Measurements from ENCODE around the gene ACVR1B. TPM values are rescaled to one million over a fixed set of nuclear protein-coding genes. Genes with fewer than 3 reads are reported as not detected.

Gene ACVR1B
- total RNA-seq, 1 donor, result 10.5 TPM

GRCh38 chr12:51917746-51918453, 33.6 kb upstream of the ACVR1B start:
- H2AFZ ChIP-seq (ENCODE audit: low read length), result no peak overlapping the region
- TF ChIP-seq CTCF (IDR thresholded peaks at IDR 0.05; ENCODE audit: extremely low read depth, low read depth, low read length), result no peak
- H3K36me3 ChIP-seq (ENCODE audit: insufficient read depth, low read length), result no peaks in the 10 kb centered on the region
- H3K27me3 ChIP-seq (ENCODE audit: insufficient read depth, low read length), result no peaks in the 10 kb centered on the region
- H3K4me3 ChIP-seq (ENCODE audit: insufficient read depth, low read length), result no peak overlapping the region
- no peak overlapping the region for H3K27ac ChIP-seq (ENCODE audit: low read depth, low read length)
- H3K4me1 ChIP-seq (ENCODE audit: insufficient read depth, low read length), result peaks cover 4% of the 10 kb centered on the region
- no peak for DNase-seq (ENCODE audit: insufficient read length, low spot score, missing footprints)
- no peaks in the 10 kb centered on the region for H3K9me3 ChIP-seq (ENCODE audit: low read depth, low read length)
- no peaks in the 10 kb centered on the region for H3K79me2 ChIP-seq (ENCODE audit: insufficient read depth, low read length)
- H3K4me2 ChIP-seq (ENCODE audit: insufficient read depth, low read length), result no peak overlapping the region
- no peaks in the 10 kb centered on the region for H4K20me1 ChIP-seq (ENCODE audit: insufficient read depth, low read length)

- no peaks in the 10 kb centered on the region for H3K79me2 ChIP-seq (ENCODE audit: insufficient read depth, low read length)
- H3K9me3 ChIP-seq (ENCODE audit: low read depth, low read length), result no peaks in the 10 kb centered on the region
- TF ChIP-seq CTCF (IDR thresholded peaks at IDR 0.05; ENCODE audit: extremely low read depth, low read depth, low read length), result no peak
- no peak overlapping the region for H2AFZ ChIP-seq (ENCODE audit: low read length)
- H3K27me3 ChIP-seq (ENCODE audit: insufficient read depth, low read length), result no peaks in the 10 kb centered on the region
- no peaks in the 10 kb centered on the region for H3K36me3 ChIP-seq (ENCODE audit: insufficient read depth, low read length)
- H4K20me1 ChIP-seq (ENCODE audit: insufficient read depth, low read length), result no peaks in the 10 kb centered on the region
- no peak overlapping the region for H3K4me3 ChIP-seq (ENCODE audit: insufficient read depth, low read length)
- peaks cover 13% of the 10 kb centered on the region for H3K4me1 ChIP-seq (ENCODE audit: insufficient read depth, low read length)
- DNase-seq (ENCODE audit: insufficient read length, low spot score, missing footprints), result no peak
- no peak overlapping the region for H3K27ac ChIP-seq (ENCODE audit: low read depth, low read length)
- H3K4me2 ChIP-seq (ENCODE audit: insufficient read depth, low read length), result no peak overlapping the region
Measured at GRCh38 chr12:51920046-51920445, 31.5 kb upstream of the ACVR1B start.

- Histone ChIP-seq H3K27ac (ENCODE audit: low read depth, low read length) (no peak overlapping the region), H3K4me2 (ENCODE audit: insufficient read depth, low read length) (no peak overlapping the region), H4K20me1 (ENCODE audit: insufficient read depth, low read length) (no peaks in the 10 kb centered on the region), H3K79me2 (ENCODE audit: insufficient read depth, low read length) (no peaks in the 10 kb centered on the region), H3K36me3 (ENCODE audit: insufficient read depth, low read length) (no peaks in the 10 kb centered on the region), H3K9me3 (ENCODE audit: low read depth, low read length) (no peaks in the 10 kb centered on the region), H2AFZ (ENCODE audit: low read length) (no peak overlapping the region), H3K4me3 (ENCODE audit: insufficient read depth, low read length) (no peak overlapping the region), H3K4me1 (ENCODE audit: insufficient read depth, low read length) (peaks cover 13% of the 10 kb centered on the region), H3K27me3 (ENCODE audit: insufficient read depth, low read length) (no peaks in the 10 kb centered on the region)
- DNase-seq (ENCODE audit: insufficient read length, low spot score, missing footprints), result no peak
- no peak for TF ChIP-seq CTCF (IDR thresholded peaks at IDR 0.05; ENCODE audit: extremely low read depth, low read depth, low read length)
Measured at GRCh38 chr12:51921017-51921725, 30.3 kb upstream of the ACVR1B start.

- Histone ChIP-seq H2AFZ (ENCODE audit: low read length) (no peak overlapping the region), H3K79me2 (ENCODE audit: insufficient read depth, low read length) (no peaks in the 10 kb centered on the region), H3K9me3 (ENCODE audit: low read depth, low read length) (no peaks in the 10 kb centered on the region), H3K4me1 (ENCODE audit: insufficient read depth, low read length) (peaks cover 13% of the 10 kb centered on the region), H3K27ac (ENCODE audit: low read depth, low read length) (no peak overlapping the region), H3K36me3 (ENCODE audit: insufficient read depth, low read length) (no peaks in the 10 kb centered on the region), H4K20me1 (ENCODE audit: insufficient read depth, low read length) (no peaks in the 10 kb centered on the region), H3K4me2 (ENCODE audit: insufficient read depth, low read length) (no peak overlapping the region), H3K4me3 (ENCODE audit: insufficient read depth, low read length) (no peak overlapping the region), H3K27me3 (ENCODE audit: insufficient read depth, low read length) (no peaks in the 10 kb centered on the region)
- DNase-seq (ENCODE audit: insufficient read length, low spot score, missing footprints), result no peak
- TF ChIP-seq CTCF (IDR thresholded peaks at IDR 0.05; ENCODE audit: extremely low read depth, low read depth, low read length), result no peak
Measured at GRCh38 chr12:51922146-51922545, 29.4 kb upstream of the ACVR1B start.

Measured in osteoblast (primary cell).